ENCODE results near the gene CDKN2AIP.
"Not testable (repeated sequence)": the region's sequence is repeated elsewhere in the genome, so short reads cannot be mapped to it uniquely, and the experiment has no call there.

- TF ChIP-seq ZSCAN20 (CRISPR knock-in tag; IDR thresholded peaks at IDR 0.05); TP53 (CRISPR knock-in tag; IDR thresholded peaks at IDR 0.05); CTCF (IDR thresholded peaks at IDR 0.05); BCL3 (IDR thresholded peaks at IDR 0.05); NFE2L2 (conservative IDR thresholded peaks at IDR 0.05; ENCODE audit: low read length); POLR2A (IDR thresholded peaks at IDR 0.05; ENCODE audit: low read length); PHF8 (IDR thresholded peaks at IDR 0.05; ENCODE audit: borderline replicate concordance, low read depth); FOSB (CRISPR knock-in tag; IDR thresholded peaks at IDR 0.05); EHF (CRISPR knock-in tag; IDR thresholded peaks at IDR 0.05): not testable (repeated sequence)
Observed at GRCh38 chr4:183433183-183433582, 11.3 kb upstream of the CDKN2AIP start.
